CD4-positive, alpha-beta T cell (primary cell): ENCODE data around the gene CYTH3. TPM values are rescaled to one million over a fixed set of nuclear protein-coding genes. Genes with fewer than 3 reads are reported as not detected.

Experiments used
- ATAC-seq: fragments of 200-7000 bp; cut with Tn5 transposase; one replicate; pipeline ENCODE4 v1.10.0; 2022; ENCODE audit warnings: mild to moderate bottlenecking; ENCODE audit not compliant: poor library complexity
- CTCF ChIA-PET: fragments of 350-600 bp; sonication (Branson Sonifier 250); formaldehyde crosslinking; loops from one replicate; lab custom pipeline; 2021; ENCODE audit warnings: antibody characterized with exemption, inconsistent platforms; lab: Charles Lee
- POLR2A ChIA-PET: fragments of 350-600 bp; sonication (Branson Sonifier 250); formaldehyde crosslinking; loops from one replicate; lab custom pipeline; 2021; ENCODE audit warnings: antibody characterized with exemption, inconsistent platforms; lab: Charles Lee
- DNase-seq, 14 experiments: peaks; one replicate each; pipeline ENCODE4 v3.0.0-alpha.2; 2013 to 2020; ENCODE audit warnings: mixed read lengths in 2 of 14
- H3K27ac ChIP-seq, 2 donors: one replicate each; pipeline versions ENCODE4 v1.5.1 to v1.7.0; 2013; ENCODE audit warnings: low read length in 2 of 2, low read depth in 1 of 2, mild to moderate bottlenecking in 1 of 2
- H3K27me3 ChIP-seq, 2 experiments: 1 replicate in 1 of 2; 2 replicates in 1 of 2; pipeline versions ENCODE4 v1.6.1 to v1.7.0; 2013; ENCODE audit warnings: low read length in 2 of 2, control low read depth in 1 of 2, mild to moderate bottlenecking in 1 of 2, moderate library complexity in 1 of 2; ENCODE audit not compliant: insufficient read depth in 2 of 2, control insufficient read depth in 1 of 2
- H3K36me3 ChIP-seq: one replicate; pipeline ENCODE4 v1.6.1; 2013; ENCODE audit warnings: low read length, control low read depth; ENCODE audit not compliant: insufficient read depth
- H3K4me1 ChIP-seq: one replicate; pipeline ENCODE4 v1.6.1; 2013; ENCODE audit warnings: low read length, control low read depth; ENCODE audit not compliant: insufficient read depth
- H3K4me3 ChIP-seq: one replicate; pipeline ENCODE4 v1.5.1; 2013; ENCODE audit warnings: mild to moderate bottlenecking, low read length, moderate library complexity
- H3K9me3 ChIP-seq, 2 experiments: 1 replicate in 1 of 2; 2 replicates in 1 of 2; pipeline versions ENCODE4 v1.6.1 to v1.7.0; 2013; ENCODE audit warnings: low read length in 2 of 2, mild to moderate bottlenecking in 2 of 2, control low read depth in 1 of 2, moderate library complexity in 1 of 2; ENCODE audit not compliant: control insufficient read depth in 1 of 2, insufficient read depth in 1 of 2
- H3K27ac Mint-ChIP-seq: one replicate; pipeline ENCODE4 v1.8.0; 2020; ENCODE audit warnings: mixed read lengths
- H3K27me3 Mint-ChIP-seq: one replicate; pipeline ENCODE4 v1.8.0; 2021; ENCODE audit warnings: mixed read lengths
- H3K36me3 Mint-ChIP-seq: one replicate; pipeline ENCODE4 v1.8.0; 2021; ENCODE audit warnings: low read depth, mixed read lengths
- H3K4me1 Mint-ChIP-seq: one replicate; pipeline ENCODE4 v1.8.0; 2021; ENCODE audit warnings: low read depth, mixed read lengths
- H3K4me3 Mint-ChIP-seq: one replicate; pipeline ENCODE4 v1.8.0; 2020; ENCODE audit warnings: mild to moderate bottlenecking, mixed read lengths
- H3K9me3 Mint-ChIP-seq: one replicate; pipeline ENCODE4 v1.8.0; 2020; ENCODE audit warnings: mixed read lengths
- CTCF ChIP-seq: fragments of 200-600 bp; IDR thresholded peaks from one replicate; pipeline ENCODE4 v1.8.0; 2022; ENCODE audit warnings: antibody characterized with exemption, mild to moderate bottlenecking
- intact Hi-C, 2 experiments: fragments of 100-400 bp; cut with DNase I in 1 of 2; cut with micrococcal nuclease in 1 of 2; formaldehyde crosslinking; loops; one replicate each; pipeline versions ENCODE4 v1.15.1 to v1.9.0; 2023 to 2025; cut with DNase I, micrococcal nuclease
- total RNA-seq, 174 experiments: library from RNA in 2 of 174; stranded (reverse) in 2 of 174; gene quantifications; one replicate each; pipeline ENCODE4 v1.2.3 and lab custom pipeline; 2021 to 2026

Gene CYTH3
- total RNA-seq, 2 experiments from 2014 or later = 7.6 to 9.1 TPM

- H3K9me3 ChIP-seq = no peaks in the 10 kb centered on the region
- H3K9me3 Mint-ChIP-seq = no peaks in the 10 kb centered on the region
- intact Hi-C loops = no loop called here
- DNase-seq = no peak
- POLR2A ChIA-PET = no interaction called here
- ATAC-seq = no peak
- H3K27ac Mint-ChIP-seq = no peak overlapping the region
- peaks cover 13% of the 10 kb centered on the region for H3K36me3 ChIP-seq
- H3K4me3 ChIP-seq = no peak overlapping the region
- H3K4me3 Mint-ChIP-seq = no peak overlapping the region
- no peak for TF ChIP-seq CTCF
- H3K27ac ChIP-seq = no peak overlapping the region
- no peaks in the 10 kb centered on the region for H3K27me3 Mint-ChIP-seq
- H3K4me1 ChIP-seq = peaks cover 5% of the 10 kb centered on the region
- CTCF ChIA-PET = no interaction called here
- H3K27me3 ChIP-seq = no peaks in the 10 kb centered on the region
- H3K36me3 Mint-ChIP-seq = peaks cover 3% of the 10 kb centered on the region
- H3K4me1 Mint-ChIP-seq = peaks cover 3% of the 10 kb centered on the region
Measured at GRCh38 chr7:6166443-6166891, 106.0 kb downstream of the CYTH3 start.

- intact Hi-C loops = no loop called here
- Mint-ChIP-seq H3K9me3 (no peaks in the 10 kb centered on the region), H3K36me3 (peaks cover 11% of the 10 kb centered on the region), H3K4me3 (no peak overlapping the region), H3K4me1 (peaks cover 3% of the 10 kb centered on the region), H3K27me3 (no peaks in the 10 kb centered on the region), H3K27ac (no peak overlapping the region)
- Histone ChIP-seq H3K36me3 (peaks cover 20% of the 10 kb centered on the region), H3K27me3 (no peaks in the 10 kb centered on the region), H3K27ac (no peak overlapping the region), H3K4me3 (no peak overlapping the region), H3K9me3 (no peaks in the 10 kb centered on the region), H3K4me1 (peaks cover 5% of the 10 kb centered on the region)
- no peak for DNase-seq
- ChIA-PET CTCF (no interaction called here), POLR2A (no interaction called here)
- no peak for TF ChIP-seq CTCF
- ATAC-seq = no peak
Measured at GRCh38 chr7:6165521-6166320, 106.7 kb downstream of the CYTH3 start.

- H3K9me3 ChIP-seq = no peaks in the 10 kb centered on the region
- no peaks in the 10 kb centered on the region for H3K9me3 Mint-ChIP-seq
- peaks cover 3% of the 10 kb centered on the region for H3K4me1 Mint-ChIP-seq
- no peak for TF ChIP-seq CTCF
- ChIA-PET POLR2A (no interaction called here), CTCF (no interaction called here)
- H3K27ac ChIP-seq = no peak overlapping the region
- H3K27me3 ChIP-seq = no peaks in the 10 kb centered on the region
- peaks cover 17% of the 10 kb centered on the region for H3K36me3 Mint-ChIP-seq
- no peak overlapping the region for H3K27ac Mint-ChIP-seq
- H3K27me3 Mint-ChIP-seq = no peaks in the 10 kb centered on the region
- H3K4me3 Mint-ChIP-seq = no peak overlapping the region
- ATAC-seq (no peak), DNase-seq (no peak)
- intact Hi-C loops = no loop called here
- peaks cover 5% of the 10 kb centered on the region for H3K4me1 ChIP-seq
- no peak overlapping the region for H3K4me3 ChIP-seq
- H3K36me3 ChIP-seq = peaks cover 26% of the 10 kb centered on the region
Measured at GRCh38 chr7:6165075-6165474, 107.3 kb downstream of the CYTH3 start.
